IMR-90 (cell line): ENCODE results near the gene LAGE3.

Source experiments
- BHLHE40 ChIP-seq: fragments of 150-350 bp; IDR thresholded peaks from 2 replicates; pipeline ENCODE4 v1.6.1; 2016; ENCODE audit warnings: mild to moderate bottlenecking, low read depth, low read length
- CTCF ChIP-seq: conservative IDR thresholded peaks from 2 replicates; pipeline ENCODE4 v1.5.1; 2012; ENCODE audit warnings: mild to moderate bottlenecking, low read depth, low read length, improper control_type of control experiment
- ELK1 ChIP-seq: fragments of 150-350 bp; IDR thresholded peaks from 2 replicates; pipeline ENCODE4 v1.6.1; 2016; ENCODE audit warnings: low read depth, mild to moderate bottlenecking, low read length, moderate library complexity, borderline replicate concordance
- MAZ ChIP-seq: IDR thresholded peaks from 2 replicates; pipeline ENCODE4 v1.6.1; 2012; ENCODE audit warnings: low read depth, mild to moderate bottlenecking, low read length, improper control_type of control experiment, moderate library complexity, borderline replicate concordance
- MXI1 ChIP-seq: IDR thresholded peaks from 2 replicates; pipeline ENCODE4 v1.6.1; 2012; ENCODE audit warnings: low read depth, mild to moderate bottlenecking, low read length, moderate library complexity, borderline replicate concordance
- POLR2A ChIP-seq: IDR thresholded peaks from 2 replicates; pipeline ENCODE4 v1.6.1; 2012; ENCODE audit warnings: mild to moderate bottlenecking, low read depth, low read length
- RAD21 ChIP-seq: IDR thresholded peaks from 2 replicates; pipeline ENCODE4 v1.6.1; 2012; ENCODE audit warnings: low read length, improper control_type of control experiment
- RFX5 ChIP-seq: IDR thresholded peaks from 2 replicates; pipeline ENCODE4 v1.8.0; 2012; ENCODE audit warnings: low read depth, mild to moderate bottlenecking, low read length, moderate library complexity
- SMC3 ChIP-seq: fragments of 150-350 bp; IDR thresholded peaks from 2 replicates; pipeline ENCODE4 v1.6.1; 2016; ENCODE audit warnings: low read depth, mild to moderate bottlenecking, antibody characterized with exemption, low read length, moderate library complexity
- USF2 ChIP-seq: fragments of 150-350 bp; IDR thresholded peaks from 2 replicates; pipeline ENCODE4 v1.6.1; 2017; ENCODE audit warnings: mild to moderate bottlenecking, antibody characterized with exemption, low read length, low read depth

GRCh38 chrX:154437971-154438893 is 40.8 kb downstream of the LAGE3 start:
- TF ChIP-seq CTCF (no peak), SMC3 (no peak), USF2 (no peak), POLR2A (no peak), MXI1 (no peak), ELK1 (no peak), BHLHE40 (no peak), MAZ (no peak), RAD21 (no peak), RFX5 (no peak)
